Mucosa of descending colon (tissue), 3 donors: Measurements from ENCODE around the gene DRG2. TPM values are rescaled to one million over a fixed set of nuclear protein-coding genes. Genes with fewer than 3 reads are reported as not detected.
A peak's percentile ranks its signal among the peaks of the same experiment; 100 is the strongest.

Source experiments
- ATAC-seq: fragments of 200-7000 bp; cut with Tn5 transposase; one replicate; pipeline ENCODE4 v1.9.1; 2020; ENCODE audit warnings: mild to moderate bottlenecking, moderate library complexity
- DNase-seq, 3 donors: peaks; one replicate each; pipeline ENCODE4 v3.0.0-alpha.2; 2020
- H3K36me3 ChIP-seq: fragments of 200-600 bp; one replicate; pipeline ENCODE4 v1.8.0; 2021; ENCODE audit warnings: low read depth, mild to moderate bottlenecking
- H3K4me1 ChIP-seq: fragments of 200-600 bp; one replicate; pipeline ENCODE4 v1.8.0; 2021; ENCODE audit warnings: low read depth, mild to moderate bottlenecking
- H3K4me3 ChIP-seq: fragments of 200-600 bp; one replicate; pipeline ENCODE4 v1.8.0; 2021; ENCODE audit warnings: mild to moderate bottlenecking
- H3K9me3 ChIP-seq: fragments of 200-600 bp; one replicate; pipeline ENCODE4 v1.8.0; 2021; ENCODE audit warnings: mild to moderate bottlenecking
- intact Hi-C, 2 donors: fragments of 100-400 bp; cut with DNase I in 1 of 2; cut with micrococcal nuclease in 1 of 2; formaldehyde crosslinking; loops; one replicate each; pipeline versions ENCODE4 v1.11.0 to v1.11.1; 2022; cut with DNase I, micrococcal nuclease
- total RNA-seq, 3 donors: library from RNA; stranded (reverse); fragmentation: NEBNext Ultra II Directional in 2 of 3; extraction: Animal tissue kit (Norgen Biotek cat#: 25700) in 2 of 3; gene quantifications; one replicate each; pipeline versions ENCODE4 v1.2.1 to v1.2.4, GENCODE V29; 2021 to 2023
- TF ChIP-seq, protein P1 (sequence below): fragments of 200-600 bp; IDR thresholded peaks from one replicate; pipeline ENCODE4 v1.8.0; 2022; ENCODE audit warnings: antibody characterized with exemption, mild to moderate bottlenecking
- donor health status: DM: no; HTN: no; CAD: no; lungs with moderate emphysema.
- donor health status: DM: no; HTN: no; CAD: no.
- donor health status: DM: no; HTN: yes; CAD: no.

DRG2 gene
- total RNA-seq, 3 donors from 2014 or later: 28.9 to 32.8 (median 32.6) TPM

GRCh38 chr17:18094409-18094807 is 6.7 kb downstream of the DRG2 start:
- no peaks in the 10 kb centered on the region for H3K9me3 ChIP-seq
- intact Hi-C loops: no loop called here
- H3K4me3 ChIP-seq: no peak overlapping the region
- H3K4me1 ChIP-seq: no peaks in the 10 kb centered on the region
- no peaks in the 10 kb centered on the region for H3K36me3 ChIP-seq
- DNase-seq (no peak), ATAC-seq (no peak)
- TF ChIP-seq, protein P1, sequence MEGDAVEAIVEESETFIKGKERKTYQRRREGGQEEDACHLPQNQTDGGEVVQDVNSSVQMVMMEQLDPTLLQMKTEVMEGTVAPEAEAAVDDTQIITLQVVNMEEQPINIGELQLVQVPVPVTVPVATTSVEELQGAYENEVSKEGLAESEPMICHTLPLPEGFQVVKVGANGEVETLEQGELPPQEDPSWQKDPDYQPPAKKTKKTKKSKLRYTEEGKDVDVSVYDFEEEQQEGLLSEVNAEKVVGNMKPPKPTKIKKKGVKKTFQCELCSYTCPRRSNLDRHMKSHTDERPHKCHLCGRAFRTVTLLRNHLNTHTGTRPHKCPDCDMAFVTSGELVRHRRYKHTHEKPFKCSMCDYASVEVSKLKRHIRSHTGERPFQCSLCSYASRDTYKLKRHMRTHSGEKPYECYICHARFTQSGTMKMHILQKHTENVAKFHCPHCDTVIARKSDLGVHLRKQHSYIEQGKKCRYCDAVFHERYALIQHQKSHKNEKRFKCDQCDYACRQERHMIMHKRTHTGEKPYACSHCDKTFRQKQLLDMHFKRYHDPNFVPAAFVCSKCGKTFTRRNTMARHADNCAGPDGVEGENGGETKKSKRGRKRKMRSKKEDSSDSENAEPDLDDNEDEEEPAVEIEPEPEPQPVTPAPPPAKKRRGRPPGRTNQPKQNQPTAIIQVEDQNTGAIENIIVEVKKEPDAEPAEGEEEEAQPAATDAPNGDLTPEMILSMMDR: no peak

DNA sequence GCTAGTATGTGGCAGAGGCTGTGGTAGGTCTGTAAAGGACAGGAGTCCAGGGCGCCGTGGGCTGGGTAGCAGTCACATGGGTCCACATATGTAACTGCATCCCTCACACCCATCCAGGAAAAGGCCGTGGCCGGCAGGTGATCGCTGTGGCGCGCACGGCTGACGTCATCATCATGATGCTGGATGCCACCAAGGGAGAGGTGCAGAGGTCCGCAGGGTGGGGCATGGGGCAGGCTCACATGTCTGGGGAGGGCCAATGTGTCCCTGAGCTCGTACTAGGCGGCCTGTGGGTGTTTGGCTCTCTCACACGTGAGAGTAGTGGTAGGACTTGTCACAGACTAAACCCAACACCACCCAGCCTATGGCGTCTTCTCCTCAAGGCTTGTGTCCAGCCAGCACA is 11.8 kb downstream of the DRG2 start:
- intact Hi-C loops: no loop called here
- no peaks in the 10 kb centered on the region for H3K36me3 ChIP-seq
- DNase-seq (no peak), ATAC-seq (no peak)
- no peaks in the 10 kb centered on the region for H3K4me1 ChIP-seq
- H3K4me3 ChIP-seq: no peak overlapping the region
- TF ChIP-seq, protein P1: no peak
- H3K9me3 ChIP-seq: no peaks in the 10 kb centered on the region

GRCh38 chr17:18100616-18101015 is 12.9 kb downstream of the DRG2 start:
- intact Hi-C loops: no loop called here
- no peaks in the 10 kb centered on the region for H3K36me3 ChIP-seq
- H3K9me3 ChIP-seq: no peaks in the 10 kb centered on the region
- no peaks in the 10 kb centered on the region for H3K4me1 ChIP-seq
- DNase-seq: no peak
- TF ChIP-seq, protein P1: no peak
- ATAC-seq: no peak
- no peak overlapping the region for H3K4me3 ChIP-seq

DNA sequence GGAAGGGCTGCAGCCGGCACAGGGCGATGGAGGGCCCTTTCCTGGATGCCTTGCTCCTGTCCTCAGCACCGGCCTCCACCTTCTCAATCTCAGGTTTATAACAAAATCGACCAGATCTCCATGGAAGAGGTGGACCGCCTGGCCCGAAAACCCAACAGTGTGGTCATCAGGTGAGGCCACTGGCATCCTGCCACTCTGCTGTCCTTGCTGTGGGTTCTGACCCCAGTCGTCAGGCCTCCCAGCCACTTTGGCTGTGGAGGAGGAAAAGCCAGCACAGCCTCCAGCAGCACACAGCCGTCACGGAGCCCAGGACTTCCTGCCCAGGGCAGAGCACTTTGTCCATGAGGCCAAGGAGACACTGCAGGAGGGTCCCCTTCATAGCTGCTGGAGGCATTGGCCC is 14.1 kb downstream of the DRG2 start:
- ATAC-seq (no peak), DNase-seq (no peak)
- no peak overlapping the region for H3K4me3 ChIP-seq
- TF ChIP-seq, protein P1: no peak
- H3K4me1 ChIP-seq: no peaks in the 10 kb centered on the region
- no peaks in the 10 kb centered on the region for H3K36me3 ChIP-seq
- intact Hi-C loops: no loop called here
- no peaks in the 10 kb centered on the region for H3K9me3 ChIP-seq

DNA sequence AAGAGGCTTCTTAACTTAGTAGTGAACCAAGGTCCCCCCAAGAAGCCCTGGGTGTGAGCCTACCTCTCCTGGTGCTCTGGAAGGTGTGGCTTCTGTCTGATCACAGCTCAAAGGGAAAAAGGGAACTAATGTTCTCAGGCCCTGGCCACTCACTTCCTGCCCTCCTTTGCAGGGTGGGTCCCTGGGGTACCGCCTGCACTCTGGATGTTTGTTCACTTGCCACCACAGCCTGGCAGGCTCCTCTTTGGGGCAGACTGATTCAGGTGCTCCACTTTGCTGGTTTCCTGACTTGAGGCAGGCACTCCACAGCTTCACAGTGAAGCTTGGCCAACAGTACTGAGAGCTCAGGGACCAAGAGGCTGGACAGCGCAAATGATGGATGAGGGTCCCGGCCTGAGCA is 14.9 kb downstream of the DRG2 start:
- DNase-seq: no peak
- Histone ChIP-seq H3K4me1 (no peaks in the 10 kb centered on the region), H3K36me3 (no peaks in the 10 kb centered on the region), H3K9me3 (no peaks in the 10 kb centered on the region), H3K4me3 (no peak overlapping the region)
- intact Hi-C loops: no loop called here
- peak; percentile 13 for ATAC-seq
- TF ChIP-seq, protein P1: no peak

- Histone ChIP-seq H3K4me3 (no peak overlapping the region), H3K36me3 (no peaks in the 10 kb centered on the region), H3K4me1 (no peaks in the 10 kb centered on the region), H3K9me3 (no peaks in the 10 kb centered on the region)
- TF ChIP-seq, protein P1: no peak
- ATAC-seq (no peak), DNase-seq (no peak)
- intact Hi-C loops: no loop called here
These were observed 17.3 kb downstream of the DRG2 start for GRCh38 chr17:18105027-18105426.
